Thymus (tissue), 11 donors: Measurements from ENCODE around the gene FOXA3. TPM values are rescaled to one million over a fixed set of nuclear protein-coding genes. Genes with fewer than 3 reads are reported as not detected.
A peak's percentile ranks its signal among the peaks of the same experiment; 100 is the strongest.

Experiments
- DNase-seq, 9 donors: peaks; one replicate each; pipeline ENCODE4 v3.0.0-alpha.2; 2013; ENCODE audit warnings: low spot score in 9 of 9, low read depth in 6 of 9, missing footprints in 1 of 9
- H3K27ac ChIP-seq, 2 donors: one replicate each; pipeline ENCODE4 v1.5.1; 2013; ENCODE audit warnings: control low read depth in 1 of 2, low read depth in 1 of 2, low read length in 1 of 2, mild to moderate bottlenecking in 1 of 2, moderate library complexity in 1 of 2
- H3K27me3 ChIP-seq, 2 donors: one replicate each; pipeline ENCODE4 v1.5.1; 2013; ENCODE audit warnings: low read length in 1 of 2; ENCODE audit not compliant: control insufficient read depth in 2 of 2, insufficient read depth in 1 of 2
- H3K36me3 ChIP-seq, 2 donors: one replicate each; pipeline ENCODE4 v1.5.1; 2013; ENCODE audit warnings: low read length in 1 of 2, mild to moderate bottlenecking in 1 of 2, moderate library complexity in 1 of 2; ENCODE audit not compliant: control insufficient read depth in 2 of 2, insufficient read depth in 2 of 2
- H3K4me1 ChIP-seq, 2 donors: one replicate each; pipeline ENCODE4 v1.5.1; 2013; ENCODE audit warnings: low read length in 2 of 2; ENCODE audit not compliant: control insufficient read depth in 2 of 2, insufficient read depth in 2 of 2
- H3K4me3 ChIP-seq, 2 donors: one replicate each; pipeline ENCODE4 v1.5.1; 2013; ENCODE audit warnings: low read length in 2 of 2, control low read depth in 1 of 2, mild to moderate bottlenecking in 1 of 2
- H3K9me3 ChIP-seq, 2 donors: one replicate each; pipeline ENCODE4 v1.5.1; 2013; ENCODE audit warnings: low read length in 1 of 2, mild to moderate bottlenecking in 1 of 2; ENCODE audit not compliant: control insufficient read depth in 2 of 2, insufficient read depth in 1 of 2
- WGBS: extraction: QIAGEN DNeasy Blood & Tissue Kit; methylation state at CpG from one replicate; pipeline ENCODE4 v1.1.7; 2013; 5-methylcytosine and 5-hydroxymethylcytosine counted together
- polyA plus RNA-seq: library from polyadenylated mRNA; stranded (reverse); fragments of 200-250 nt; gene quantifications from one replicate; pipeline ENCODE4 v1.2.3, GENCODE V29; 2013
- total RNA-seq: library from RNA; stranded (reverse); fragments of 120-200 nt; gene quantifications from one replicate; pipeline ENCODE4 v1.2.4, GENCODE V29; 2013
- donor health status: healthy.

The FOXA3 gene
- total and polyA plus RNA-seq, 2 donors: 0.05 to 0.23 TPM

- no peaks in the 10 kb centered on the region for H3K36me3 ChIP-seq
- peaks cover 6 to 18% of the 10 kb centered on the region in 2 donors for H3K4me1 ChIP-seq
- peak in 1 of 9 donors; percentile 47 for DNase-seq
- H3K27me3 ChIP-seq: peaks cover 4 to 49% of the 10 kb centered on the region in 2 donors
- H3K4me3 ChIP-seq: peak overlapping the region in 1 of 2 donors; percentile 24
- 6% methylated on average over 41 of the region's 41 CpGs for WGBS
- H3K9me3 ChIP-seq: no peaks in the 10 kb centered on the region
- H3K27ac ChIP-seq: peak overlapping the region; percentile 26 to 46
Observed at GRCh38 chr19:45876411-45877197, 12.5 kb downstream of the FOXA3 start.

- no peak for DNase-seq
- H3K9me3 ChIP-seq: no peaks in the 10 kb centered on the region
- no peak overlapping the region for H3K4me3 ChIP-seq
- H3K36me3 ChIP-seq: no peaks in the 10 kb centered on the region
- peaks cover 9 to 34% of the 10 kb centered on the region in 2 donors for H3K4me1 ChIP-seq
- no peak overlapping the region for H3K27ac ChIP-seq
- H3K27me3 ChIP-seq: peaks cover 4 to 49% of the 10 kb centered on the region in 2 donors
- WGBS: 81% methylated on average over 11 of the region's 11 CpGs
Observed at GRCh38 chr19:45878043-45878794, 14.1 kb downstream of the FOXA3 start.

DNA sequence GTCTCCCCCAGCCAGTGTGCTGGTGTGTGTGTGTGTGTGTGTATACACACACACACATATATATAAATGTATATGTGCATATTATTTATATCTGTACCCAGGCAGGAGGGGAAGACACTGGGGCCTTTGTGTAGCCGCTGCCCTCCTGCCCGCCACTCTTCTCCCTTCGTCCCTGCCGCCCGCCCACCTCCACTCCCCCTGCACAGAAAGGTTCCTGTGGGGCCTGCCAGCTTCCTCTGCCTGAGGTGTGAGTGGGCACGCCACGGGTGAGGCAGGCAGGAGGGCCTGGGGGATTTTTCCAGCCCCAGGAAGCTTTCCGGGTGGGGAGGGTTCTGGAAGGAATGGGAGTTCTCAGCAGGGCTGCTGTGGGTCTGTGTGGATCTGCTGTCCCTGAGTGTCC is 14.9 kb downstream of the FOXA3 start:
- 72% methylated on average over 8 of the region's 8 CpGs for WGBS
- Histone ChIP-seq H3K4me1 (peaks cover 9 to 41% of the 10 kb centered on the region in 2 donors), H3K36me3 (peaks cover 0 to 2% of the 10 kb centered on the region in 2 donors), H3K4me3 (no peak overlapping the region), H3K9me3 (no peaks in the 10 kb centered on the region), H3K27ac (no peak overlapping the region), H3K27me3 (peaks cover 4 to 45% of the 10 kb centered on the region in 2 donors)
- no peak for DNase-seq

DNA sequence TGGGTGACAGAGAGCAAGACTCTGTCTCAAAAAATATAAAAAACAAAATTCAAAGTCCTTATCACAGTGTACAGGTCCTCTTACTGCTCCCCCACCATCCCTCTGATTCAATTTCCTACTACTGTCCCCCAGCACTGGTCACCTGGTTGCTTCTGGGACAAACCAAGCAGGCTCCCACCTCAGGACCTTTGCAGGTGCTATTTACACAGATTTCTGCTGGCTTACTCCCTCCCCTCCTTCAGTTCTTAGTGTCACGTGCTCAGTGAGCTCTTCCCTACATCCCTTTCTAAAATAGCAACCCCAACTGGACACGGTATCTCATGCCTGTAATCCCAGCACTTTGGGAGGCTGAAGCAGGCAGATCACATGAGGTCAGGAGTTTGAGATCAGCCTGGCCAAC is 15.8 kb downstream of the FOXA3 start:
- H3K4me1 ChIP-seq: peaks cover 14 to 45% of the 10 kb centered on the region in 2 donors
- WGBS: 98% methylated on average over 2 of the region's 2 CpGs
- peaks cover 4 to 41% of the 10 kb centered on the region in 2 donors for H3K27me3 ChIP-seq
- H3K27ac ChIP-seq: no peak overlapping the region
- H3K4me3 ChIP-seq: no peak overlapping the region
- no peak for DNase-seq
- H3K36me3 ChIP-seq: peaks cover 0 to 9% of the 10 kb centered on the region in 2 donors
- H3K9me3 ChIP-seq: no peaks in the 10 kb centered on the region

- H3K4me3 ChIP-seq: no peak overlapping the region
- 92% methylated on average over 10 of the region's 10 CpGs for WGBS
- H3K27me3 ChIP-seq: peaks cover 4 to 28% of the 10 kb centered on the region in 2 donors
- no peaks in the 10 kb centered on the region for H3K9me3 ChIP-seq
- no peak overlapping the region for H3K27ac ChIP-seq
- no peak for DNase-seq
- peaks cover 0 to 9% of the 10 kb centered on the region in 2 donors for H3K36me3 ChIP-seq
- H3K4me1 ChIP-seq: peaks cover 18 to 43% of the 10 kb centered on the region in 2 donors
Observed at GRCh38 chr19:45881082-45881908, 17.2 kb downstream of the FOXA3 start.

GRCh38 chr19:45881909-45882528 is 17.9 kb downstream of the FOXA3 start:
- no peak for DNase-seq
- Histone ChIP-seq H3K27me3 (peaks cover 0 to 21% of the 10 kb centered on the region in 2 donors), H3K27ac (no peak overlapping the region), H3K9me3 (no peaks in the 10 kb centered on the region), H3K4me3 (no peak overlapping the region), H3K4me1 (peaks cover 12 to 42% of the 10 kb centered on the region in 2 donors), H3K36me3 (peaks cover 0 to 9% of the 10 kb centered on the region in 2 donors)
- WGBS: 66% methylated on average over 4 of the region's 4 CpGs

DNA sequence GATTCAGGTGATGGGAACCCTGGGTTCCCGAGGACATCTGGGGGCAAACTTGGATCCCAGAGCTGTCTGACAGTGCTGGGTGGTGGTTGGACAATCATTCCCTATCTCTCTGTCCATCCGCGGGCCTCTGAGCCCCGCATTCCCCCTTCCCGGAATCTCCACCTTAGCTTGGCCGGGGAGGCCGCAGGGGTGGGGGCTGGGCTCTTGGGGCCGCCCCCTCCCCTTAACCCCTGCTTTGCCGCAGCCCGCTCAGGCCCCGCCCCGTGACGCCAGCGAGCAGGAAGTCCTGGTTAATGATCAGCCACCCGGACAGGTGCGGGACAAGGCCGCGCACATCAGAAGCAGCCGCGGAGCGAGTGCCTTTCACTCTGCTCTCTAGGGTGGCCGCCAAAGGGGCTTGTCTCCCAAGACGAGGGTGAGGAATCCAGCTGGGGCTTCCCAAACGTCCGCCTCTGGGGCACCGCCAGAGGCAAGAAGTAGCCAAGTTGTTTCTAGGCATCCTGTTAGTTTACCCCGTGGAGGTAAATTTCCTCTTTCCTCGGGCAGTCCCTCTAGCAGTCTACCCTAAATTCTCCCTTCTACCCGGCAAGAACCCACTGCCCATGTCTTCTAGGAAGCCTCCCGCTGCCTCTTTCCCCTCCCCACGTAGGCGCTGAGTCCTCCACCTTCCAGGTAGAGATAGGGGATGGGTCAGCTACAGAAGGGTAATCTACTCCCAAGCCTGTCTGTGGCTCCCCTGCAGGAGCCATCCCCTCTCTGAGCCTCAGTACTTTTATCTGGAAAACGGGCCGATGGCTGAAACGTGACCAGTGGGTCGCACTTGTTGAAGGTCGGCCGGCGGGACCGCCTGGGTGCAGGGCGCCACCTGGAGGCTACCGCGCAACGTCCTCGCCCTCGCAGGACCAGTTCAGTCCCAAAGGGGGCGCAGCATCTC is 18.8 kb downstream of the FOXA3 start:
- WGBS: 45% methylated on average over 47 of the region's 47 CpGs
- Histone ChIP-seq H3K4me1 (peaks cover 12 to 43% of the 10 kb centered on the region in 2 donors), H3K9me3 (no peaks in the 10 kb centered on the region), H3K27ac (no peak overlapping the region), H3K4me3 (peak overlapping the region in 1 of 2 donors; percentile 35), H3K36me3 (peaks cover 0 to 9% of the 10 kb centered on the region in 2 donors), H3K27me3 (peaks cover 0 to 12% of the 10 kb centered on the region in 2 donors)
- peak in 7 of 9 donors; percentile 55 to 88 (median 77) for DNase-seq

- H3K9me3 ChIP-seq: no peaks in the 10 kb centered on the region
- DNase-seq: no peak
- peaks cover 12 to 43% of the 10 kb centered on the region in 2 donors for H3K4me1 ChIP-seq
- no peak overlapping the region for H3K27ac ChIP-seq
- WGBS: 29% methylated on average over 5 of the region's 5 CpGs
- H3K36me3 ChIP-seq: peaks cover 0 to 9% of the 10 kb centered on the region in 2 donors
- no peak overlapping the region for H3K4me3 ChIP-seq
- H3K27me3 ChIP-seq: peaks cover 0 to 10% of the 10 kb centered on the region in 2 donors
Observed at GRCh38 chr19:45883586-45883880, 19.4 kb downstream of the FOXA3 start.
